Mucosa of gallbladder (tissue), 1 donor: ENCODE measurements around the gene CTNNB1. TPM values are rescaled to one million over a fixed set of nuclear protein-coding genes. Genes with fewer than 3 reads are reported as not detected.
A peak's percentile ranks its signal among the peaks of the same experiment; 100 is the strongest.

Experiments used
- DNase-seq: peaks from one replicate; pipeline ENCODE4 v3.0.0-alpha.2; 2020; ENCODE audit warnings: low spot score
- total RNA-seq: library from RNA; stranded (reverse); gene quantifications from one replicate; pipeline ENCODE4 v1.2.1, GENCODE V29; 2021
- donor health status: DM: no; HTN: no; CAD: no.

Gene CTNNB1
- 380 TPM for total RNA-seq

DNA sequence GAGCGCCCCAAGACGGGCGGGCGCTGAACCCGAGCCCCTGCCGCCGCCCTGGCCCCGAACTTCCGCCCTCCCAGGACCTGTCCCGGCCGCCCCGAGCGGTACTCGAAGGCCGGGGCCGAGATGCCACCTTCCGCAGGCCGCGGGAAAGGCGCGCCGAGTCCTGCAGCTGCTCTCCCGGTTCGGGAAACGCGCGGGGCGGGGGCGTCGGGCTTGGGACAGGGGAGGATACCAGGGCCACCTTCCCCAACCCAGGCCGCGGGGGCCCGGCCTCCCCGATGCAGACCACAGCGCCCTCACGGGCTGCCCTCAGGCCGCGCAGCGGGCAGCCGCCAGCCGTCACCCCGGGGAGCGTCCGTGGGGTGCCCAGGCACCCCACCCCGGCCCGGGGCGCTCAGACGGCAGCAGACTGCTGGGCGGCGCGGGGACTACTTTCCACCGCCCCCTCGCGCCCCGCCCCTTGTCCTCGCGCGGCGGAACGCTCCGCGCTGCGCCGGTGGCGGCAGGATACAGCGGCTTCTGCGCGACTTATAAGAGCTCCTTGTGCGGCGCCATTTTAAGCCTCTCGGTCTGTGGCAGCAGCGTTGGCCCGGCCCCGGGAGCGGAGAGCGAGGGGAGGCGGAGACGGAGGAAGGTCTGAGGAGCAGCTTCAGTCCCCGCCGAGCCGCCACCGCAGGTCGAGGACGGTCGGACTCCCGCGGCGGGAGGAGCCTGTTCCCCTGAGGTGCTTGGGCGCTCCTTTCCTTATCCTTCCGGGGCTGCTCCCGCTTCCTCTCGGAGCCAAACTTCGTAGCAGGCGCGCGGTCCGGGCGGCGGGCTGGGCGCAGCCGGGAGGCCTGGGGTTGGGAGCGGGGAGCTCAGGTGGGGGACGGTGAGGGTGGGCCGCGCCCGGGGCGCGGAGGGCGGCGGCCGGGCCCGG lies at the start of gene CTNNB1:
Gene CTNNB1 (plus strand): TSS at position 556 of the 916 bp plus-strand sequence. CDS start 24,564 bp downstream, outside the sequence.
- DNase-seq = peak; percentile 94

DNA sequence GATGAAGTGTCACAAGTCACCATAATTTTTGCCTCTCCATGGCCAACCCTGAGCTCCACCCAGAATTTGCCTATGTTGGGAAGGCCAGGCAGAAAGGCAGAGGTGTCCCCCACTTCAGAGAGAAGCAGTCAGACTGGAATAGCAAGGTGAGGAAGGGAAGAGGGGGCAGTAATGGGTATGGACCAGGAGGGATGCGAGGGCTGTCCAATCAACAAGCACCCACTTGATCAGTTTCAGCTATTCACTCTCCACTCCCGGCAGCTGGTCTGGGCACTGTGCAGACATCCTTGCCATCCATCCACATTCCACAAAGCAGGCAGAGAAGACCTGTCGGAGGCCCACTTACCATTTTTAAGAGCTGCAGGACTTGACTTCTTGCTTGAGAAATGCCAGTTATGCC lies 43.5 kb upstream of the CTNNB1 start:
- DNase-seq = no peak

GRCh38 chr3:41158947-41159346 lies 40.4 kb upstream of the CTNNB1 start:
- no peak for DNase-seq

GRCh38 chr3:41159588-41160189 lies 39.6 kb upstream of the CTNNB1 start:
- no peak for DNase-seq

DNA sequence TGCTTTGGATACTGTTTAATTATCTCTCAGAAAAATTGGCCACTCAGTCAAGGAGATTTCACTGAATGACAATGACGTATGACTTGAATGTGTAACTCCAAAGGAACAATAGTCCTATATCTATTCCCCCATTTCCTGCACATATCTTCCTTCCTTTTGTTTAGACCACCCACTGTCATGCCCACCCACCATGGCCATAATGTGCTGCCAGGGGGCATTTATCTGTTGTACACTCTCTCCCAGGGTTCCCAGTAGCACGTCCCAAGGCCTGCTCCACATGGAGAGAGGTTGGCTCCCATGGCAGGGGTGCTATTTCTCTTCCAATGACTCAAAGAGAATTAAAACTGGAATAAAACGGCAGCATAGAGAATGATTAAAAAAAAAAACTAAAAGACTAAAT lies 36.8 kb upstream of the CTNNB1 start:
- no peak for DNase-seq

DNA sequence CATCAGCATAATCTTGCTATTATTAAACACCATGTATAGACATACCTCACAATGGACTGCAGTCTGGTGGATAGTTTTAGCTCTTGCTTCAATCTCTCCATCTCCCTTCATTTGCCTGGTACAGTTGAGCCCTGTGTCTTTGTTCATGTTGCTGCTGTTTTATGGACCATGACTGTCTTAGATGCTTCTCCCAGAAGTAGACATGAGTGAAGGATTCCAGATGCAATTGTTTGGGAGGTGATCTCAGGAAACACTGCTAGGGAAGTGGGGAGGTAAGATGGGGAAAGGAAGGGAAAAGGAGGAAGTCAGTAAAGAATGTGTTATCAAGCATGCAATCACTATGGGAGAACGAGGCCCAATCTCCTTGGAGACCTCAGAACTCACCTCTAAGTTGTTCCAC lies 36.3 kb upstream of the CTNNB1 start:
- no peak for DNase-seq

DNA sequence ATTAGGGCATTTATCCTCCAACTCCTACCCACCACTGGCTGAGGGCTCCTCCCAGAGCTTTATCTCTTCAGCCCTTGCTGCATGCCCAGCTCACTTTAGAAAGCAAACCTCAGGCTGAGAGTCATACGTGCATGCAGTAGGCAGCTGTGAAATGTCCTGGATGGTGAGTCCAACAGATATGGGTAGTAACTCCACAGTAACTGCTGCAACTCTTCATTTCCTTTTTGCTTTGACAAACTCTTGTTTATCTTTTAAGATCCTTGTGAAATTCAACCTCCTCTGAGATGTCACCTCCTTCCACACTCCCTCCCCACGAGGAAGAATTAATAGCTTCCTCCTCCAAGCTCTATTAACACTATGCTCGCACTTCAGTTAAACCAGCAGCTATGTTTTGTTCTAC lies 35.9 kb upstream of the CTNNB1 start:
- DNase-seq = no peak

- DNase-seq = no peak
Measured at GRCh38 chr3:41164777-41165176, 34.5 kb upstream of the CTNNB1 start.

DNA sequence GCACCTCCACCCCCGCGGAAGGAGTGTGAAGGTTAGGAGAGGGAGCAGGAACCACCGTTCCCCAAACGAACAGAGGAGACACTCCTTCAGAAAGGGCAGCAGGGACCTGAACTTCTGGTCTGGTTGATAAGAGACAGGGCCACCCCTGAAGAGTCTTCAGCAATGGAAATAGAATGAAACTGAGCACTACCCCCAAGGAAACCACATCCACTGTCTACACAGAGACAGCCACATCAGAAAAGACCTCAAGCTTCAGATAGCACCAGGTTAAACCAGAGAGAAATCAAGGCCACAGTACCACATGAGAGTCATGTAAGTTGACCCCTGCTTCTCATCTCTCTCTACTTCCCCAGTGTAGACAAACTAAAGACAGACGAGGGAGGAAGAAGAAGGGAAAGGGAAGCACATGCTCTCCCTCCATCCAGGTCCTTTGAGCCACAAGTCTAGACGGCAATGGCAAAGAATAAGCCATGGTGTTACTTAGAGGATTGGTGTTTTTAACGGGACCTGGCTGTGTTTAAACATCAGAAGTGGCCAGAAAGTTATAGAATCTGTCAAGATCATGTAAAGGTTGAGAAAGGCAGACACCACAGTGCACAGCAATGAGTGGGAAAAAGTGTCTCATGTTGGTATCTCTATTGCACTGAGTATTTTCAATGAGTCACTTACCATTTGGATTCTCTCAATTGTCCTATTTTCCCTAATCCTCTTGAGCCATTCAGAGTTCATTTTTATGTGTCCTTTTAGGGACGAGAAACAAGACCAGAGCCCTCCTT lies 31.4 kb upstream of the CTNNB1 start:
- no peak for DNase-seq

DNA sequence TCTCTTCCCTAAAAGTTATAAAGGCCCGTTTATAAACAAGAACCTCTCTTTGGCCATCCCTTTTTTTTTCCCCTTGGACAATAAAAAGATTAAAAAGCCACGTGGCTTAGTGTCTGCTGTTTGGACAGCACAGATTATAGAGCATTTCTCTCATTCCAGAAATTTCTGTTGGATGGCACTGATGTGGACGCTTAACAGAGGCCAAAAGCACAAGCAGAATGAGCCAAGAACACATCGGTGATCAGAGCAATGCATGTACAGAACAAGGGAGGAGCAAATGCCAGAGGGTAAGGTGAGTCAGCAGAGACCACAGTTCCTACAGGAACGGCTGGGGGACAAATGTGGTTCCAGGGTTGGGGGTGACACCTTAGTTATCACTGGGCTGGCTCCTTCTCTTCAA lies 30.3 kb upstream of the CTNNB1 start:
- no peak for DNase-seq

DNA sequence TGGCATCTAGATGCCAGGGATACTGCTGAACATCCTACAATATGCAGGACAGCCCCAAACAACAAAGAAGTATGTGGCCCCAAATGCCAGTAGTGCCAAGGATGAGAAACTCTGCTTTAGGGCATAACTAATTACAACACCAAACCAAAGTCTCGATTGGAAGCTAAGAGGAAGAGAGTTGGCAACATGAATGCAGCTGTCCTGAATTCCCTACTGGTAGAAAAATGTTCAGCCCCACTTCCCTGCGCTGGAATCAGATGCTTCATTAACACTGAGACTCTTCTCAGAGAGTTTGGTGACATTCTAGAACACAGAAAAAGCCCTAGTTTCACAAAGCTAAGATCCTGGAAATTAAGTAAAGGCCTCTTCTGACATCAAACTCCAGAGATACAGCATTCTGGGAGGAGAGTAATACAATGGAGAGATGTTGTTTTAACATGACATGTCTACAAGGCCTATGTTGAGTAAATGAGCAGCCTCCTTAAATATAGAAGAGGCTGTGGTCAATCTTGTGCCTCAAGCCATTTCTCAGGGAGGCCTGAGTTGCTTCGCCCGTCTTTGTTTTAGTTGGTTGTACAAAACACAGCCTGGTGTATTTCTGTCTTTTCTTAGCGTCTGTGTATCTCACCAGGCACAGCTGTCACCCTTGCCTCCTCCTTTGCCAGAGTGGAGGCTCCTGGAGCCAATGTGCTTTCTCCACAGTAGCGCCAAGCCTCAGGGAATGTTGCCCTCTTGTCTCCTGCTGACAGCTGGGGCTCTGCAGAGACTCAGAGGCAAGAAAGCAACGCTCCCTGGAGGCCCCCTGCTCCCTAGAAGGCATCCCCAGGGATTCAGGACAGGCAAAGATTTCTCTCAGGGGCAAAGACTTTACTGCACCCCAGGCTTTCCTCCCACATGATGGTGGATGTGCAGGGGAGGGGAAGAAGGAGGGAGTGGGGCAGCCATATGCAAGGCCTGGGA lies 25.1 kb upstream of the CTNNB1 start:
- DNase-seq = peak; percentile 36

GRCh38 chr3:41175365-41175764 lies 23.9 kb upstream of the CTNNB1 start:
- DNase-seq = no peak

- no peak for DNase-seq
Measured at GRCh38 chr3:41176596-41176995, 22.7 kb upstream of the CTNNB1 start.

DNA sequence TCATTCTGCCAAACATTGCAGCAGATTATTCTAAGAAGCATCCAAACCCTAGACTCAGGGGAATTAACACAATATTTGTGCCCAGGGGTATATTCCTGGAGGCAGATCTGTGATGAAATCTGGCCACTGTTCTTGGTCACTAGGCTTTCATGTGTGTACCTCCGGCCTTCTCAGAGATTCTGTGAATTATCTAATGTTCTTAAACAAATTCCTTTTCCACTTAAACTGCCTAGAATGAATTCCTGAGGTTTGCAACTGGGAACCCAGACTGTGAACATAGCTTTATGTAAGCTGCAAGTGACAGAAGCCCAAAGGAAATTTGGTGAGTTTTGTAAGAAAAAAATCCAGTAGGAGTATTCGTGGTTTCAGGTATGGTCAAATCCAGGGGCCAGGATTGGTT lies 20.7 kb upstream of the CTNNB1 start:
- DNase-seq = no peak

DNA sequence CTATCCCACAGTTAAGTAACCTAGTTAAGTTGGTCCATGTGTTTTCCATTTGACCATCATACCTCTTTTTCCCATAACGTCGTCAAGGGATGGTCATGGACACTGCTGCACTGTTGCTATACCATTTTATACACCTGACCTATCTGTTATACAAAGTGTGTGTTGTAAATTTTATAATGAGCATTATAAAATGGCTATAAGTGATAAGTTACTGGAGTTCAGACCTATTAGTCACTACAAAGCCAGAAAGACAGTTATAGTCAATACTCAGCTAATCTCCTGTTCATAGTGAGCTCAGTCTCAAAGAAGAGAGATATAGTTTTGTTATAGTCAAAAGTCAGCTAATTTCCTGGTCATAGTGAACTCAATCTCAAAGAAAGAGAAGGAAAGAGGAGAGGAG lies 18.9 kb upstream of the CTNNB1 start:
- no peak for DNase-seq

DNA sequence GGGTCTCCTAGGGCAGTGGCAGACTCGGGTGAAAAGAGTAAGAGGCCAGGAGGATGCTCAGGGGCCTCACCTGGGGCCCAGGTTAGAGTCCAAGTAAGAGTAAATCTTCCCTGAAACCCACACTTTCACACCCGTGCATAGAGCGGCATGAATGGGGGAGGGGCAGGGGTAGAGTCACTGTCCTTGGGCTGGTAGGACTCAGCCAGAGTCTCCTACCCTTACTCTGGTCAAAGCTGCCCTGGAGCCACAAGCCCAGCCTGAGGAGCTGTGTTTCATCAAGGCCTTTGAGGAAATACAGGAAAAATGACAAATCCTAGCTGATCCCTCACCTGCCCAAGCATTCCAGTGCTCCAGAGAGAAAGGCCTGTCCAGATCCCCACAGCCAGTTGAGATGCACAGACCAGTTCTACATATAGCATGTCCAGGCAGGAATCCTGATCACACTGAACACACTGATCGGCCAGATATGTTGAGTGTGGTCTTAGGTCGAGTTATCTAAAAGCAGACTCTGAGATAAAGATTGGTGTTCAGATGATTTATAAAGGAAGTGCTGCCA lies 16.7 kb upstream of the CTNNB1 start:
- no peak for DNase-seq

DNA sequence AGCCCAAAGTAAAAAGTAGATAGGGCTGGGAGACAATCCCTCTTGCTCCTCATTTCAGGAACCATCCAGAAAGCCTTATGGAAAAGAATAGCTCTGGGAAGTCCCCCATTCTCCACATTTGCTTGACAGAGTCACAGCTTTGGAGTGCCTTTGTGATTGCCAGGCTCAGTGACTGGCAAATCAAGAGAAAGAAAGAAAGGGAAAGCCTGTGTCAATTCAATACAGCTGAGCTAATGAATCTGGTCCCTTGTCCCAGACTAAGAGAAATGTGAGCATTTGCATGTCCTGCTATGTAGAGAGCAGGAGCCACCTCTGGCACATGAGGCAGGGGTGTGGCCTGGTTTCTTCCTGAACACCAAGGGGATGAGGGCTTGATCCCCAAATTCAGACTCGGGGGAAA lies 14.9 kb upstream of the CTNNB1 start:
- no peak for DNase-seq

DNA sequence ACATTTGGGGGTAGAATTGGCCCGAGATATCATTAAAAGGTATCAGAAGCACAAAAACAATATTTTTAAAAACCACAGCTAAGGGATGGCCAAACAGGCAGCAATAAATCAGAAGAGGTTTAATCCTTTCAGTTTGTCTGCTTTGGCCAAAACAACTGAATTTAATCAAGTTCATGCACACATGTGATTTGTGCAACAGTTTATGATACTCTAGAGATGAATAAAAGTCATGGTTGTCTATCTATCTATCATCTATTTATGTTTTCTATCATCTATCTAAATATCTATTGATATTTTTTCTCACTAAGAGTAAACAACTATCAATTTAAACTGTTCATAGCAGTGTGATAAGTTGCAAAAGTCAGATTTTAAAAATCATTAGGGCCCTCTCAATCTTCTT lies 13.0 kb upstream of the CTNNB1 start:
- DNase-seq = no peak

- DNase-seq = no peak
Measured at GRCh38 chr3:41188306-41188705, 11.0 kb upstream of the CTNNB1 start.

- DNase-seq = no peak
Measured at GRCh38 chr3:41190509-41191284, 8.6 kb upstream of the CTNNB1 start.
